Measurements from ENCODE around the gene C1orf21. TPM values are rescaled to one million over a fixed set of nuclear protein-coding genes. Genes with fewer than 3 reads are reported as not detected.

Gene C1orf21
- total RNA-seq, 4 donors from 2014 or later = 13.1 to 30.6 (median 22.1) TPM

GRCh38 chr1:184443624-184444023, 56.8 kb downstream of the C1orf21 start:
- DNase-seq = no peak
- Histone ChIP-seq H3K4me1 (no peaks in the 10 kb centered on the region), H3K4me3 (replicated peaks in 1 of 3) (no peak overlapping the region), H3K27me3 (no peaks in the 10 kb centered on the region), H3K36me3 (no peaks in the 10 kb centered on the region), H3K27ac (no peak overlapping the region), H3K9me3 (no peaks in the 10 kb centered on the region)
- intact Hi-C loops (cut with DNase I) = no loop called here
- TF ChIP-seq POLR2A (IDR thresholded peaks at IDR 0.05) (no peak), CTCF (IDR thresholded peaks at IDR 0.05) (no peak)
- 94 to 100% methylated on average over 1 of the region's 1 CpG for WGBS, 2 donors

DNA sequence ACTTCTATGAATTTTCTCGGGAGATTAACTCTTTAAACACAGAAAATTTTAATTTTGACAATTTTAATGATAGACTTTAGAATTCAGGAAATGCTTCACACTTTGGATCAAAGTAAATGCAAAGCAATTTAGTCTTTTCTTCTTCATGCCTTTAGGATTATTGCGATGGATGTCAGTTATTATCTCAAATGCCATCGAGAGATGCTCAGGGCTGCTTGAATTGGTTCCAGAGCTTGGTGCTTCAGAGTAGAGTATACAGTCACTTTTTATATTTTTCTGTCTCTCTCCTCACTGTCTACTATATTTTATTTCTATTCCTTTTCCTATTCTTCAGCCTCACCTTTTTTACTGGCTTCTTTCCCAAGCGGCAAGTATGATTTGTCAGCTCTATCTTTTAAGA, 59.2 kb downstream of the C1orf21 start:
- WGBS, 2 donors = 94 to 98% methylated on average over 4 of the region's 4 CpGs
- no peak for TF ChIP-seq POLR2A (IDR thresholded peaks at IDR 0.05)

GRCh38 chr1:184447651-184448185, 60.9 kb downstream of the C1orf21 start:
- no peaks in the 10 kb centered on the region for H3K36me3 ChIP-seq
- 94 to 95% methylated on average over 6 of the region's 6 CpGs for WGBS, 2 donors
- no peaks in the 10 kb centered on the region for H3K4me1 ChIP-seq
- no peak overlapping the region for H3K4me3 ChIP-seq (replicated peaks in 1 of 3)
- no peaks in the 10 kb centered on the region for H3K27me3 ChIP-seq
- no peak overlapping the region for H3K27ac ChIP-seq
- intact Hi-C loops (cut with DNase I) = no loop called here
- no peak for TF ChIP-seq CTCF (IDR thresholded peaks at IDR 0.05)
- no peak for TF ChIP-seq POLR2A (IDR thresholded peaks at IDR 0.05)
- H3K9me3 ChIP-seq = no peaks in the 10 kb centered on the region
- no peak for DNase-seq

More for the DNA sequence above, 59.2 kb downstream of the C1orf21 start:
- Histone ChIP-seq H3K27ac (no peak overlapping the region), H3K9me3 (no peaks in the 10 kb centered on the region), H3K36me3 (no peaks in the 10 kb centered on the region), H3K4me3 (replicated peaks in 1 of 3) (no peak overlapping the region), H3K27me3 (no peaks in the 10 kb centered on the region), H3K4me1 (no peaks in the 10 kb centered on the region)
- DNase-seq = no peak
- intact Hi-C loops (cut with DNase I) = no loop called here

GRCh38 chr1:184449916-184450315, 63.1 kb downstream of the C1orf21 start:
- WGBS, 2 donors = 97% methylated on average over 4 of the region's 4 CpGs
- H3K9me3 ChIP-seq = no peaks in the 10 kb centered on the region

DNA sequence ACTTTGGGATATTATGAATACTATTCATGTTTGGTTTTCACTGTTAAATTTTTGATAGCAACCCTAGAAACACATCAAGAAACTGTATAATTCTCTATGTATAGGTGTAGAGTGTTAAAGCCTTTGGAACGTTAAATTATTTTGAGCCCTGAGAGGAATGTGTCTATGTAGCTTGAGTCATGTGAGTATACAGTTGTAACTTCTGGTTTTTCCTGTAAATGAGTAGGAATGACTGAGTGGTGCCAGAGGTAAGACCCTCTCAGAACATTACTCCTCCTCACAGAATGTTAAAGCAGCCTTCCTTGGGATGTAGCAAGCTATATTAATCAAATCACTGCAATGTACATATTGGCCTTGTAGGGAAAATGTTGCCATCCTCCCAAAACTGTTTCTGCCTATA, 69.0 kb downstream of the C1orf21 start:
- H3K27me3 ChIP-seq = no peaks in the 10 kb centered on the region
- no peak overlapping the region for H3K4me3 ChIP-seq (replicated peaks in 1 of 3)
- H3K27ac ChIP-seq = no peak overlapping the region
- H3K9me3 ChIP-seq = no peaks in the 10 kb centered on the region
- no peak for DNase-seq
- no peaks in the 10 kb centered on the region for H3K36me3 ChIP-seq
- TF ChIP-seq POLR2A (IDR thresholded peaks at IDR 0.05) (no peak), CTCF (IDR thresholded peaks at IDR 0.05) (no peak)
- no peaks in the 10 kb centered on the region for H3K4me1 ChIP-seq
- WGBS, 2 donors = 67 to 98% methylated on average over 1 of the region's 1 CpG
- intact Hi-C loops (cut with DNase I) = no loop called here

More at GRCh38 chr1:184449916-184450315, 63.1 kb downstream of the C1orf21 start:
- no peak overlapping the region for H3K4me3 ChIP-seq (replicated peaks in 1 of 3)
- no peak for DNase-seq
- intact Hi-C loops (cut with DNase I) = no loop called here
- no peak overlapping the region for H3K27ac ChIP-seq
- no peaks in the 10 kb centered on the region for H3K36me3 ChIP-seq
- no peaks in the 10 kb centered on the region for H3K27me3 ChIP-seq
- H3K4me1 ChIP-seq = no peaks in the 10 kb centered on the region
- TF ChIP-seq CTCF (IDR thresholded peaks at IDR 0.05) (no peak), POLR2A (IDR thresholded peaks at IDR 0.05) (no peak)

Data from thyroid gland (tissue), 4 donors.